Loucy (cell line): ENCODE results near the gene ARNT2.

Experiments
- EZH2phosphoT487 ChIP-seq: fragments of 200-600 bp; IDR thresholded peaks from 2 replicates; pipeline ENCODE4 v1.6.1; 2018; ENCODE audit warnings: antibody characterized with exemption, mild to moderate bottlenecking, moderate library complexity, borderline replicate concordance
- TF ChIP-seq, protein P1 (sequence below): fragments of 200-600 bp; sonication (generic); conservative IDR thresholded peaks from 2 replicates; pipeline ENCODE4 v1.5.1; 2014; ENCODE audit warnings: mild to moderate bottlenecking, antibody characterized with exemption, low read length

DNA sequence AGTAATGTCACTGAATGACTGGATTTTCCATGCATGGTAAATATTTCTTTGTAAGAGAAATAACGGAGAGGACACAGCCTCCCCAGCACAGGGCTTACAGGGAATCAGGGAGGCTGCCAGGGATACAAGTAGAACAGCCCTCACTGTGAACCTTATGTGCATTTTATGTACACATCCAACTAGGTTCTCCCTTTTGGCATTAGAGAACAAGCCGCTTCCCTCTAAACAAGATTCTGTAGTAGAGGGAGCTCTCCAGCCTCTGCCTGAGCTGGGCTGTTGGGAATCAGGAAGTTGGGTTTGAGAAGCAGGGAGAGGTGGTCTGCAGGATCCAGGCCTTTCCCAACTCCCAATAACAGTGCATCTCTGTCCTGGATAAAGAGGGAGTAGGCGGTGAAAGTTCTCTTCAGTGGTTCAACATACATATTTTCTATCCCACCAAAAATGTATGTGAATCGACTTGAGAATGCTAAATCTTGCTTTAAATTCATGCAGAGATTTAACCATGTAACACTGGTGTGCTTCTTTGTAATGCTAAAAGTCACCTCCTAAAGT is 83.7 kb downstream of the ARNT2 start:
- TF ChIP-seq, protein P1, sequence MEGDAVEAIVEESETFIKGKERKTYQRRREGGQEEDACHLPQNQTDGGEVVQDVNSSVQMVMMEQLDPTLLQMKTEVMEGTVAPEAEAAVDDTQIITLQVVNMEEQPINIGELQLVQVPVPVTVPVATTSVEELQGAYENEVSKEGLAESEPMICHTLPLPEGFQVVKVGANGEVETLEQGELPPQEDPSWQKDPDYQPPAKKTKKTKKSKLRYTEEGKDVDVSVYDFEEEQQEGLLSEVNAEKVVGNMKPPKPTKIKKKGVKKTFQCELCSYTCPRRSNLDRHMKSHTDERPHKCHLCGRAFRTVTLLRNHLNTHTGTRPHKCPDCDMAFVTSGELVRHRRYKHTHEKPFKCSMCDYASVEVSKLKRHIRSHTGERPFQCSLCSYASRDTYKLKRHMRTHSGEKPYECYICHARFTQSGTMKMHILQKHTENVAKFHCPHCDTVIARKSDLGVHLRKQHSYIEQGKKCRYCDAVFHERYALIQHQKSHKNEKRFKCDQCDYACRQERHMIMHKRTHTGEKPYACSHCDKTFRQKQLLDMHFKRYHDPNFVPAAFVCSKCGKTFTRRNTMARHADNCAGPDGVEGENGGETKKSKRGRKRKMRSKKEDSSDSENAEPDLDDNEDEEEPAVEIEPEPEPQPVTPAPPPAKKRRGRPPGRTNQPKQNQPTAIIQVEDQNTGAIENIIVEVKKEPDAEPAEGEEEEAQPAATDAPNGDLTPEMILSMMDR = no peak
- no peak for TF ChIP-seq EZH2phosphoT487
